Adipocyte (in vitro differentiated cells): ENCODE results near the gene LIMK1.
"Not testable (repeated sequence)": the region's sequence is repeated elsewhere in the genome, so short reads cannot be mapped to it uniquely, and the experiment has no call there.

ENCODE experiments used
- DNase-seq: peaks from one replicate; pipeline ENCODE4 v3.0.0-alpha.2; 2015; ENCODE audit warnings: low read depth
- H3K27me3 ChIP-seq: replicated peaks from 2 replicates; pipeline ENCODE4 v1.7.0; 2013; ENCODE audit warnings: mild to moderate bottlenecking, low read length, moderate library complexity; ENCODE audit not compliant: control insufficient read depth, insufficient read depth
- H3K36me3 ChIP-seq: 2 replicates; pipeline ENCODE4 v1.7.0; 2013; ENCODE audit warnings: low read length, mild to moderate bottlenecking, moderate library complexity; ENCODE audit not compliant: control insufficient read depth, insufficient read depth, severe bottlenecking
- H3K4me1 ChIP-seq: 2 replicates; pipeline ENCODE4 v1.7.0; 2013; ENCODE audit warnings: mild to moderate bottlenecking, low read length, moderate library complexity; ENCODE audit not compliant: control insufficient read depth, insufficient read depth
- H3K4me3 ChIP-seq: 2 replicates; pipeline ENCODE4 v1.7.0; 2013; ENCODE audit warnings: mild to moderate bottlenecking, low read length, moderate library complexity
- H3K9ac ChIP-seq: 2 replicates; pipeline ENCODE4 v1.7.0; 2013; ENCODE audit warnings: mild to moderate bottlenecking, low read length, moderate library complexity
- H3K9me3 ChIP-seq: 2 replicates; pipeline ENCODE4 v1.7.0; 2013; ENCODE audit warnings: mild to moderate bottlenecking, low read length, moderate library complexity; ENCODE audit not compliant: control insufficient read depth

The LIMK1 gene

GRCh38 chr7:74106846-74107245 lies 23.2 kb downstream of the LIMK1 start:
- Histone ChIP-seq H3K27me3 (no peaks in the 10 kb centered on the region), H3K36me3 (peaks cover 68% of the 10 kb centered on the region), H3K4me3 (no peak overlapping the region), H3K9me3 (no peaks in the 10 kb centered on the region), H3K9ac (no peak overlapping the region), H3K4me1 (peaks cover under 1% of the 10 kb centered on the region)
- DNase-seq, result no peak

- Histone ChIP-seq H3K4me1 (no peaks in the 10 kb centered on the region), H3K36me3 (peaks cover 37% of the 10 kb centered on the region), H3K4me3 (no peak overlapping the region), H3K9ac (no peak overlapping the region), H3K27me3 (no peaks in the 10 kb centered on the region), H3K9me3 (no peaks in the 10 kb centered on the region)
- no peak for DNase-seq
Observed at GRCh38 chr7:74115326-74115725, 31.7 kb downstream of the LIMK1 start.

- Histone ChIP-seq H3K27me3 (no peaks in the 10 kb centered on the region), H3K4me1 (no peaks in the 10 kb centered on the region), H3K36me3 (peaks cover 41% of the 10 kb centered on the region), H3K9me3 (no peaks in the 10 kb centered on the region), H3K9ac (no peak overlapping the region), H3K4me3 (no peak overlapping the region)
- DNase-seq, result no peak
Observed at GRCh38 chr7:74116356-74116755, 32.8 kb downstream of the LIMK1 start.

- Histone ChIP-seq H3K9ac (no peak overlapping the region), H3K4me3 (no peak overlapping the region), H3K27me3 (no peaks in the 10 kb centered on the region), H3K4me1 (no peaks in the 10 kb centered on the region), H3K9me3 (no peaks in the 10 kb centered on the region), H3K36me3 (peaks cover 31% of the 10 kb centered on the region)
- no peak for DNase-seq
Observed at GRCh38 chr7:74119831-74120230, 36.2 kb downstream of the LIMK1 start.

GRCh38 chr7:74121401-74122249 lies 38.0 kb downstream of the LIMK1 start:
- Histone ChIP-seq H3K9me3 (no peaks in the 10 kb centered on the region), H3K4me3 (no peak overlapping the region)
- DNase-seq, result no peak

GRCh38 chr7:74123892-74124291 lies 40.3 kb downstream of the LIMK1 start:
- H3K36me3 ChIP-seq, result peaks cover 20% of the 10 kb centered on the region
- H3K9ac ChIP-seq, H3K4me3 ChIP-seq, H3K4me1 ChIP-seq, H3K9me3 ChIP-seq, DNase-seq, H3K27me3 ChIP-seq: not testable (repeated sequence)

More at GRCh38 chr7:74121401-74122249, 38.0 kb downstream of the LIMK1 start:
- Histone ChIP-seq H3K27me3 (no peaks in the 10 kb centered on the region), H3K36me3 (peaks cover 27% of the 10 kb centered on the region), H3K4me1 (no peaks in the 10 kb centered on the region), H3K9ac (no peak overlapping the region)

GRCh38 chr7:74126220-74126880 lies 42.7 kb downstream of the LIMK1 start:
- Histone ChIP-seq H3K27me3 (no peaks in the 10 kb centered on the region), H3K4me1 (no peaks in the 10 kb centered on the region), H3K9ac (no peak overlapping the region), H3K9me3 (no peaks in the 10 kb centered on the region), H3K4me3 (no peak overlapping the region), H3K36me3 (peaks cover 3% of the 10 kb centered on the region)
- no peak for DNase-seq

- Histone ChIP-seq H3K4me1 (no peaks in the 10 kb centered on the region), H3K9me3 (no peaks in the 10 kb centered on the region), H3K9ac (no peak overlapping the region), H3K27me3 (no peaks in the 10 kb centered on the region), H3K36me3 (no peaks in the 10 kb centered on the region), H3K4me3 (no peak overlapping the region)
- DNase-seq, result no peak
Observed at GRCh38 chr7:74129887-74130286, 46.3 kb downstream of the LIMK1 start.

- Histone ChIP-seq H3K9ac (no peak overlapping the region), H3K27me3 (no peaks in the 10 kb centered on the region), H3K4me1 (no peaks in the 10 kb centered on the region), H3K9me3 (no peaks in the 10 kb centered on the region), H3K4me3 (no peak overlapping the region), H3K36me3 (no peaks in the 10 kb centered on the region)
- no peak for DNase-seq
Observed at GRCh38 chr7:74130518-74130917, 46.9 kb downstream of the LIMK1 start.

- no peaks in the 10 kb centered on the region for H3K9me3 ChIP-seq
- no peaks in the 10 kb centered on the region for H3K27me3 ChIP-seq
- H3K4me3 ChIP-seq, result no peak overlapping the region
- H3K4me1 ChIP-seq, result no peaks in the 10 kb centered on the region
- no peak overlapping the region for H3K9ac ChIP-seq
- H3K36me3 ChIP-seq, result no peaks in the 10 kb centered on the region
- DNase-seq, result no peak
Observed at GRCh38 chr7:74134117-74134620, 50.6 kb downstream of the LIMK1 start.

GRCh38 chr7:74138334-74138867 lies 54.8 kb downstream of the LIMK1 start:
- peaks cover 9% of the 10 kb centered on the region for H3K4me1 ChIP-seq
- no peaks in the 10 kb centered on the region for H3K27me3 ChIP-seq
- no peak overlapping the region for H3K9ac ChIP-seq
- H3K4me3 ChIP-seq, result no peak overlapping the region
- no peaks in the 10 kb centered on the region for H3K9me3 ChIP-seq
- no peaks in the 10 kb centered on the region for H3K36me3 ChIP-seq
- DNase-seq, result no peak
